Measurements from ENCODE around the gene CMTM7.

The CMTM7 gene

DNA sequence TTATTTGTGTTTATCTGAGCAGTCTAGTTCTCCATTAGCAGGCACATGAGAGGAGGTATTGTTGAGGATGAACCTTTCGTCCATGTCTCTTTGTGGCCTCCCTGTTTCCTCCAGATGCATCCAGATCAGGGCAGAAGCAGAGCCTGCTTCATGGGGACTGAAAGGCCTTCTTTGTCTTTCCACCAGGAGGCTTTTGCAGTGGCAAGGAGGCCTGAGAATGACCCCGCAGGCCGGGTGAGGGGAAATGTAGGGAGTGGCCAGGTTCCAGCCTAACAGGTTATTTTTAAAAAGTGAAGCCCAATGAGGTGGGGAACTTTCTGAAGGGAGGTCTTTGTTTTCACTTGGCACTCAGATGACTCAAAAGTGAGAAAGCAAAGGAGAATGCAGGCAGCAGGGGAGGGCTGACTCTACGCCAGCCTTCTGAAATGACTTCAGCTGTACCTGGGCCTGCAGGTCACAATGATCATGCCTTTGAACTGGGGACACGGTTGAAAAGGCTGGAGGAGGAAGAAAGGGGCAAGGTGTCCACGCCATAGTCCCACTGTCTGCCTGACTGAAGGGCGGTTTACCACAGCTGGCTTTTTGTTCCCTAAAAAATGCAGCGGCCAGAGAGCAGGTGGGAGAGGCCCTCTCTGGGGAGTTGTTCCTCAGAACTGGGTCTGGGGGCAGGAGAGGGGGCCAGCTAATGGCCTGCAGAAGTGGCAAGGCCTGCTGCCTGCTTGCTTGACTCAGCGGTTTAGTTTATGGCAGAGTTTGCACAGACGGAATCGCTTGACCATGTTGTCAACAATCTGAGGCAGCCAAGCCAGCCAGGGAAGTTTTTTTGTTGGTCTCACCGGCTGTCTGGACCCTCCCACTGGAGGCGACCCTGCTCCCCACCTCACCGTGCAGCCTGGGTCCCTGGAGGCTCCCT lies 28.7 kb downstream of the CMTM7 start:
- Histone ChIP-seq H3K4me3 (ENCODE audit: low read depth, low read length) (no peak overlapping the region), H2AFZ (peak overlapping the region; percentile 44), H3K36me3 (ENCODE audit: control insufficient read depth, insufficient read depth, low read length) (no peaks in the 10 kb centered on the region), H3K9me3 (ENCODE audit: control insufficient read depth, low read length) (no peaks in the 10 kb centered on the region), H3K27ac (peak overlapping the region; percentile 15), H3K79me2 (peaks cover 4% of the 10 kb centered on the region), H3K27me3 (ENCODE audit: control insufficient read depth, insufficient read depth, low read length) (no peaks in the 10 kb centered on the region), H3K4me1 (peaks cover 21% of the 10 kb centered on the region), H3K4me2 (ENCODE audit: low read length) (no peak overlapping the region), H3K9ac (no peak overlapping the region)
- TF ChIP-seq, protein P1, sequence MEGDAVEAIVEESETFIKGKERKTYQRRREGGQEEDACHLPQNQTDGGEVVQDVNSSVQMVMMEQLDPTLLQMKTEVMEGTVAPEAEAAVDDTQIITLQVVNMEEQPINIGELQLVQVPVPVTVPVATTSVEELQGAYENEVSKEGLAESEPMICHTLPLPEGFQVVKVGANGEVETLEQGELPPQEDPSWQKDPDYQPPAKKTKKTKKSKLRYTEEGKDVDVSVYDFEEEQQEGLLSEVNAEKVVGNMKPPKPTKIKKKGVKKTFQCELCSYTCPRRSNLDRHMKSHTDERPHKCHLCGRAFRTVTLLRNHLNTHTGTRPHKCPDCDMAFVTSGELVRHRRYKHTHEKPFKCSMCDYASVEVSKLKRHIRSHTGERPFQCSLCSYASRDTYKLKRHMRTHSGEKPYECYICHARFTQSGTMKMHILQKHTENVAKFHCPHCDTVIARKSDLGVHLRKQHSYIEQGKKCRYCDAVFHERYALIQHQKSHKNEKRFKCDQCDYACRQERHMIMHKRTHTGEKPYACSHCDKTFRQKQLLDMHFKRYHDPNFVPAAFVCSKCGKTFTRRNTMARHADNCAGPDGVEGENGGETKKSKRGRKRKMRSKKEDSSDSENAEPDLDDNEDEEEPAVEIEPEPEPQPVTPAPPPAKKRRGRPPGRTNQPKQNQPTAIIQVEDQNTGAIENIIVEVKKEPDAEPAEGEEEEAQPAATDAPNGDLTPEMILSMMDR (IDR thresholded peaks at IDR 0.05): no peak

DNA sequence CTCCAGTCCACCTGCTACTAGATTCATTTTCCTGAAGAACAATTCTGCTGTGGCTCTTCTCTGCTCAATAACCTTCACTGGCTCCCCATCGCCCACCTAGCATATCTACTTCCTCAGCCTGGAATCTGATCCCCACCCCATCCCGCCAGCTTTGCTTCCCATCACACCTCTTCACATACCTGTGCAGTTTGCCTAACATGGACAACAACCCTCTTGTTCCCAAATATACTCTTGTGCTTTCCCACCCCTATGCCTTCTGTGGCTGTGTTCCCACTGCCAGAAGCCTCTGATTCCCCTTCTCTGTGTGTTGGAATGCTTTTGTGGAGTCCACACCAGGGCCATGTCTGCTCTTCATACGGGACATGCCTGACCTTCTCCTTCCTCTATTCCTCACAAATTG lies 29.5 kb downstream of the CMTM7 start:
- Histone ChIP-seq H3K9ac (no peak overlapping the region), H3K4me1 (peaks cover 21% of the 10 kb centered on the region), H3K4me2 (ENCODE audit: low read length) (no peak overlapping the region), H3K4me3 (ENCODE audit: low read depth, low read length) (no peak overlapping the region), H2AFZ (no peak overlapping the region), H3K9me3 (ENCODE audit: control insufficient read depth, low read length) (no peaks in the 10 kb centered on the region), H3K79me2 (peaks cover 4% of the 10 kb centered on the region), H3K27me3 (ENCODE audit: control insufficient read depth, insufficient read depth, low read length) (no peaks in the 10 kb centered on the region), H3K36me3 (ENCODE audit: control insufficient read depth, insufficient read depth, low read length) (no peaks in the 10 kb centered on the region), H3K27ac (no peak overlapping the region)
- TF ChIP-seq, protein P1 (IDR thresholded peaks at IDR 0.05): no peak

DNA sequence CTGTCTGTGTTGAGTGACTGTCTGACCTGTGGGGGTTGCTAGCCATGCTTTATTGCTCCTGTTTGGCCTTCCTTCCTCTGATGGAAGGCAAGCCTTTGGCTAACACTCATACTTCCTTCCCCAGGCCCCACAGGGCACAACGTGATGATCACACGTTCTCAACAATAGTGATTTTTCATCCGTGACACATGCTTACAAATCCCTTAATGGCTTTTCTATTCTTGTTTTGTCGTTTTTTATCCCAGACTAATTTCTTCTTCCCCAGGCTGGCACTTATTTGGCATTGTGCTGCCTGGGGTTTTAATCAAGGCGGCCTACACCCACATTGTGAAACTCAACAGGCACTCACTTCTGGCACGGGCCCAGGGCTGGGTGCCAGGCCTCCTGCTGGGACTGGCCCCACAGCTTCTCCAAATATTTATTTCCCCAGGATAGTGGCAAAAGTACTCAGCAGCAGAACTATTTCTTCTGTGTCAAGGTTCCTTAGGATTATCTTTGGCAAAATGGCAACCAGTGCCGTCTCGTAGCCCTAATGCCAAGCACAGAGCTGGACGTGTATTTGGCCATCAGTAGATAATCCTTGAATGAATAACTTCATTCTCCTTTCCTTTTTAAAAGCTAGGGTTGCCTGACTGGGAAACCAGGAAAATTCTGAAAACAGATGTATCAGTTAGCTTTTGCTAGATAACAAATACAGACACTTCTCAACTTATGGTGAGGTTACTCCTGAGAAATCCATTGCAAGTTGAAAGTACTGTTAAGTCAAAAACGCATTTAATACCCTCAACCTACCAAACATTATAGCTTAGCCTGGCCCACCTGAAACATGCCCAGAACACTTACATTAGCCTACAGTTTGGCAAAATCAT lies 30.6 kb downstream of the CMTM7 start:
- H3K9me3 ChIP-seq (ENCODE audit: control insufficient read depth, low read length): no peaks in the 10 kb centered on the region
- peaks cover 21% of the 10 kb centered on the region for H3K4me1 ChIP-seq
- no peak overlapping the region for H3K9ac ChIP-seq
- no peaks in the 10 kb centered on the region for H3K27me3 ChIP-seq (ENCODE audit: control insufficient read depth, insufficient read depth, low read length)
- H3K27ac ChIP-seq: peak overlapping the region; percentile 29
- H3K36me3 ChIP-seq (ENCODE audit: control insufficient read depth, insufficient read depth, low read length): no peaks in the 10 kb centered on the region
- peaks cover 4% of the 10 kb centered on the region for H3K79me2 ChIP-seq
- TF ChIP-seq, protein P1 (IDR thresholded peaks at IDR 0.05): no peak
- no peak overlapping the region for H3K4me3 ChIP-seq (ENCODE audit: low read depth, low read length)
- no peak overlapping the region for H2AFZ ChIP-seq
- peak overlapping the region; percentile 16 for H3K4me2 ChIP-seq (ENCODE audit: low read length)

DNA sequence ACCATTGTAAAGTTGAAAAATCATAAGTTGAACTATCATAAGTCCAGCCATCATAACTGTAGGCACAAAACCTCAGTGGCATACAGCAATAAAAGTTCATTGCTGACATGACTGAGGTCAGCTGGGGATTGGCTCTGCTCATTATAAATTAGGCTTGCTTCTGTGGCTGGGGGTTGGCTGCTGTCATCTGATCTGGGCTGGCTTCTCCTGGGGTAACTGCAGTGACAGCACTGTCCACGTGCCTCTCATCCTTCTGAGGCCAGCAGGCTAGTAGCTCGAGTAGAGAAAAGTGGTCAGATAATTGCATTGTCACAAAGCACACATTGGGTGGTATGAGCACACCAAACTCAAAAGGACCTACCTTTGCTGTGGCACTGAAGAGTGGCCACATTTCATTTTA lies 31.3 kb downstream of the CMTM7 start:
- Histone ChIP-seq H3K27ac (no peak overlapping the region), H3K4me1 (peaks cover 21% of the 10 kb centered on the region), H3K27me3 (ENCODE audit: control insufficient read depth, insufficient read depth, low read length) (no peaks in the 10 kb centered on the region), H3K9me3 (ENCODE audit: control insufficient read depth, low read length) (no peaks in the 10 kb centered on the region), H3K79me2 (peaks cover 4% of the 10 kb centered on the region), H3K36me3 (ENCODE audit: control insufficient read depth, insufficient read depth, low read length) (no peaks in the 10 kb centered on the region), H3K4me3 (ENCODE audit: low read depth, low read length) (no peak overlapping the region), H3K4me2 (ENCODE audit: low read length) (no peak overlapping the region), H2AFZ (no peak overlapping the region), H3K9ac (no peak overlapping the region)
- TF ChIP-seq, protein P1 (IDR thresholded peaks at IDR 0.05): no peak
